HG03039 (cell line): ENCODE results near the gene RAET1G.
"Not testable (repeated sequence)": the region's sequence is repeated elsewhere in the genome, so short reads cannot be mapped to it uniquely, and the experiment has no call there.

Source experiments
- ATAC-seq: cut with Tn5 transposase; IDR thresholded peaks from one replicate; pipeline ENCODE4 v1.9.1; 2021; ENCODE audit warnings: mild to moderate bottlenecking, moderate library complexity; ENCODE audit not compliant: unreplicated experiment

Gene RAET1G

DNA sequence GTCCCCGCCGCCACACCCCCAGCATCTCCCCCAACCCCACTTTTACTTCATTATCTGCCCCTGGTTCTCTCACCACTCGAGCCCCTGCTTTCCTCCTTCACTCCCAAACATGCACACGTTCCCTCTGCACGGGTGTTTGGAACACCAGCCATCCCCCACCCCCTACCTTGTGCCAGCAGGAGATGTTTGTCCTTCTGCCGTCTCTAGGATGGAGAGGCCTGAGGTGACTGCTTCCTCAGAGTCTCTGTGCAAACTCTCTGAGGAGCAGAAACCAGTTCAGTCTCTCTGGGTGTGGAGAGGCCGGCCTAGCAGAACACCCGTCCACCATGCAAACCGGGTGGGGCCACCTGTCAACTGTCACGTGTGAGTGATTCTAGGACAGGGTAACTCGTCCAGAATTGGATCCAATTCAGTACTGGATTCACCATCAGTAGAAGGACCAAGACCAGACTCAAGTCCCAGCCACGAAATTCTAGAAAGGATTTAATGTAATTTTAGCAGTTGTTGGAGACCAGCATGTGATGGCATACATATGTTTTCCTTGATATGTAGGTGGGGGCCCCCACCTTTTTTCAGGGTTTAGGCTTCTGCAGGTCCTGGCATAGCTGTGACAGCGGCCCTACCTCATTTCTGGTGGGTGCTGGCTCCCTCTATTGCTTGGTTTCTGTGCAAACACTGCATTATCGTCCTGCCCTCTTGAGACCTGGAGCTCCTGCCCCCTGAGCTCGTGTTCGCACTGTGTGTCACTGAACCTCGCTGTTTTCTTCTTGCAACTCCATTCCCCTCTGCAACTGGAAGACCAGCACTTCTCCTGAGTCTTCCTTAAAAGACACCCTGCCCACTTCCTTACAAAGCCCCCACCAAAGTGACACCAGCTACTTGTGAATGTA, 24.8 kb downstream of the RAET1G start, which contains the start of gene RAET1E:
Gene RAET1E, minus strand, starts transcription at position 259 of the 890 bp plus-strand sequence. CDS start 7,212 bp downstream, outside the sequence.
- ATAC-seq: no peak

DNA sequence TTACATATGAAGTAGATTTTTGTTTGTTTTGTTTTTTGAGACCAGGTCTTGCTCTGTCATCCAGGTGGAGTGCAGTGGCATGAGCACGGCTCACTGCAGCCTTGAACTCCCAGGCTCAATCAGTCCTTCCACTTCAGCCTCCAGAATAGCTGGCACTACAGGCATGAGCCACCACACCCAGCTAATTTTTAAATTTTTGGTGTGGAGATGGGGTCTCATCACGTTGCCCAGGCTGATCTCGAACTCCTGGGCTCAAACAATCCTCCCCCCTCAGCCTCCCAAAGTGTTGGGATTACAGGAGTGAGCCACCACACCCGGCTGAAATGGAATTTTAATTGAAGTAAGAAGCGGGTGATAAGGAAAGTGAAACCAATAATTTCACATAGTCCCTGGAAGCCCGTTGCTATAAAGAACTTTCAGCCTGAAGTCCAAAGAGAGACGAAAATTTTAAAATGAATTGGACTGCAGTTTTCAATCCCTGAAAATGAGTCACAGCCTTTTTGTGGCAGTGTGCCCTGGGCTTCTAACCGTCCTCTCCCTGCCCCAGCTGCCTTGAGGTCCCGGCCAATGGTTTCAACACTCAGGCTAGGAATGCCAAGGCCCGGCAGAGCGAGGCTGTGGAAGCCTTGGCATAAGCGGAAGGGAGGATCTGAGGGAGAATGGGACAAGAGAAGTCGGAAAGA, 25.8 kb downstream of the RAET1G start:
- ATAC-seq: no peak

DNA sequence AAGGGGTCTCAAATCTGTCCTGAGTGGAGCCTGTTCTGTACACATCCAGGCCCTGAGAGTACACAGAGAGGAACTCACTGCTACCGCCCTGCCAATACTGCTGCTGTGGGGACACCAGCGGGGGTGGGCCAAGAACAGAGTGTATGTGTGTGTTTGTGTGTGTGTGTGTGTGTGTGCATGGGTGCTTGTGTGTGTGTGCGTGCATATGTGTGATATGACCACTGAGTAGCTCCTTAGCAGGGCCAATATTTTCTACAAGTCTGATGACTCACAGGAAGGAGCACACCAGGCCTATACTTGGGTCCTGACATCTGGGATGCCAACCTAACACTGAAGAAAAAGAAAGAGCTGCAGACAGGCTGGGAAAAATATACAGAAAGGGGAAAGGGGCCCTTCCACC, 26.4 kb downstream of the RAET1G start:
- ATAC-seq: no peak

DNA sequence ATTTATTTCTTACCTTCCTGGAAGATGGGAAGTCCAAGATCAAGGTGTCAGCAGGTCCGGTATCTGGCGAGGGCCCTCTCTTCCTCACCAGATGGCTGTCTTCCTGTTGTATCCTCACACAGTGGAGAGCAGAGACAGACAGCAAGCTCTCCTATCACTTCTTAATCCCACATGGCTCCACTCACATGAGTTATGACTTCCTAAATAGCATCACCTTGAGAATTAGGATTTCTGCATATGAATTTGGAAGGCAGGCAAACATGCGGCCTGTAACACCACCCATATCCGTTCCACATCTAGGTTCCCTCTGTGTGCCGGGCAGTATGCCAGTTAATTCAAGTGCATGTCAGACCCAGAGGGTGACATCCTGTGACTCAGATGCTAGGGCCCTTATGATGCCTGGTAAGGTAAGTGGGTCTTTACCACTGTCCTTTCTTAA, 27.1 kb downstream of the RAET1G start:
- ATAC-seq: no peak

DNA sequence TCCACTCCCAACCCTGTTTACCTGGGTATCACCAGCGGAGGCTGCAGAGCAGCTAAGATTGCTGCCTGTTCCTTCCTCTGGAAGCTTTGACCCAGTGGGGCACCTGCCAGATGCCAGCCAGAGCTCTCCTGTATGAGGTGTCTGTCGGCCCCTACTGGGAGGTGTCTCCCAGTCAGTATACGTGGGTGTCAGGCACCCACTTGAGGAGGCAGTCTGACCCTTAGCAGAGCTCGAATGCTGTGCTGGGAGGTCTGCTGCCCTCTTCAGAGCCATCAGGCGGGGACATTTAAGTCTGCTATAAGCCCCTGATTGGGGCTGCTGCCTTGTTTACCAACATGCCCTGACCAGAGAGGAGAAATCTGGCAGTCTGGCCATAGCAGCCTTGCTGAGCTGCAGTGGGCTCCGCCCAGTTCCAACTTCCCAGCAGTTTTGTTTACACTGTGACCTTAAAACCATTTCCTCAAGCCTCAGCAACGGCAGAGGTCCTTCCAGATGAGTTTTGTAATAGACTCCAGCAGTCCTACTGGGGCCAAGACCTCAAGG, 27.8 kb downstream of the RAET1G start:
- ATAC-seq: no peak

DNA sequence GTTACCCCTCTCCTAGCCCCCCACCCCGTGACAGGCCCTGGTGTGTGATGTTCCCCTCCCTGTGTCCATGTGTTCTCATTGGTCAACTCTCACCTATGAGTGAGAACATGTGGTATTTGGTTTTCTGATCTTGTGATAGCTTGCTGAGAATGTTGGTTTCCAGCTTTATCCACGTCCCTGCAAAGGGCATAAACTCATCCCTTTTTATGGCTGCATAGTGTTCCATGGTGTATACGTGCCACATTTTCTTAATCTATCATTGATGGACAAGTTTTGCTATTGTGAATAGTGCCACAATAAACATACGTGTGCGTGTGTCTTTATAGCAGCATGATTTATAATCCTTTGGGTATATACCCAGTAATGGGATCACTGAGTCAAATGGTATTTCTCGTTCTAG, 31.1 kb downstream of the RAET1G start:
- not testable (repeated sequence) for ATAC-seq

DNA sequence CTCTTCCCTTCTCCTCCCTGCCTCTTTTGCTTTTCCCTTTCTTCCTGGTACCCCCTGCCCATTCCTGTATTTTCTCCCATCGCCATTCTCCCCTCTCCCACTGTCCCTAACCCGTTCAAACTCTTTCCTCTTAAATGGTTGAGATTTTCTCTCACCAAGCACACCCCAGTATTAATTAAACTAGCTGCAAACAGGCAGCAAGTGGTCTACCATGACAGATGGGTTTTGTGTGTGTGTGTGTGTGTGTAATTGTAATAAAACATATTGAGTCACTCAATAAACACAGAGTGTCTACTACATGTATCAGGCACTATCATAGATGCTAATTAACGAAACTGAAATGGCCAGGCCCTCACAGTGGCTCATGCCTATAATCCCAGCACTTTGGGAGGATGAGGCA, 31.7 kb downstream of the RAET1G start:
- ATAC-seq: no peak

DNA sequence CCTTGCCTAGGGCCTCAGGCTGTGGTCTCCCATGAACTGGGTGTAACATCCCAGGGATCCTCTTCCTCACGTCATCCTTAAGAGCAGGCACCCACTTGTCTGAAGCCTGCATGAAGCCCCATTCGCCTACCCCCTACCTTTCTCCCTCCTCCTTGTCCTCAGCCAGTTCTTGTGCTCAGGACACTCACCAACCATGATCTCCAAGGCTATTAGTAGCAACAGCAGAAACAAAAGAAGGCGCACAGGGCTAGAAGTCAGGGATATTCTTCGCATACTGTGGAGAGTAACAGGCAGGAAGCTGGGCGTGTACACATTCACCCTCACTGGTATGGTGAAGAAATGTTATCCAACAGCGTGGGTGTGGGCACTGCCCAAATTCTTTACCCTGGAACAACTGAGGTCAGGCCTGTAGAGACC, 32.3 kb downstream of the RAET1G start:
- ATAC-seq: no peak

DNA sequence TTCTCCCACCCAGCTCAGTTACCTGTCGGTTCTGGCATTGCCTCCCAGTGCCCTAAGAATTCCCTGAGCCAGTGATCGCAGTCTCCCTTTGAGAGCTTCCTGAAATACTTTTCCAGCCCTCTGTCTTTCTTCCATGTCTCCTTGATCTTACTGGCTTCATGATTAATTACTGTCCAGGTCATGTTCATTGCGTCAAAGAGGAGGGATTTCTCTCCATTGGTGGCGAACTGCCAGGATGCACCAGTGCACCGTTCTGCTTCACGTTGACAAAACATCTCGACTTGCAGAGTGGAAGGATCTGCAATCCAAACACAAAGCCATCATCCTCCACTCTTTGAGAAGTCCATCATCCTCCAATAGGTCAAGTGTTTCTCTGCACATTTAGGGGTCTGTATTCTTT, 33.6 kb downstream of the RAET1G start:
- no peak for ATAC-seq

DNA sequence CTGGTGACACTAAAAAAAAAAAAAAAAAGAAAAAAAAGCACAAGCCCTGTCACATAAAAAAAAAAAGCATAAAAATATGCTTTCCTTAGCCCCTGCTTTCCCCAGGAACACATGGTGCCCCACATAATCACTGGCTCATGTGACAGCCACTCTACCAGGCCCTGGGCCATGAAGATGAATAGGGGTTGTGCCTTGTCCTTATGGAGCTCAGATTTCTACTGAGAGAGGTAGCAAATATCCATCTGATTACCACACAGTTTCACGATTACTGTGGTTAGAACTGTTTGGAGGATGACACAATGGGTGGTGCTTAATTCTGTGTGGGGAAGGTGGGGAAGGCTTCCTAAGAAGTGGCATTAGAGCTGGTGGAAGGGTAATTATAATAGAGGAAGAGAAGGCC, 34.3 kb downstream of the RAET1G start:
- no peak for ATAC-seq

DNA sequence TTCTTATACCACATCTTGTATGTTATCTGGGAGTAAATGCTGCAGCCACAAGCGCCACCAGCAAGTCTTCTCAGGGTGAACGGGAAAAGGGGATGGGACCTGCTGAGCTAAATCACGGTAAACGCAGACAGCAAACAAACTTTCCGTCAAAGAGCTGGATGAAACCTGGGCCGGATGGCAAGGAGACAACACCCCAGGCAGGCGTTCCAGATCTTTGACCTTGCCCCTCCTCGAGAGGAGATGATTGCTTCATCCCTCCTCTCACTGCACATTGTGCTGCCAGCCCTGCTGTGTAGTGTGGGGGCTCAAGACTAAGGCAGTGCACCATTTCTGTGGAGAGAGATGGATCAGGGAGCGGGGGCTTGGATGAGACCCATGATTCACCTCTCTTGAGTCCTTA, 34.8 kb downstream of the RAET1G start:
- ATAC-seq: no peak

DNA sequence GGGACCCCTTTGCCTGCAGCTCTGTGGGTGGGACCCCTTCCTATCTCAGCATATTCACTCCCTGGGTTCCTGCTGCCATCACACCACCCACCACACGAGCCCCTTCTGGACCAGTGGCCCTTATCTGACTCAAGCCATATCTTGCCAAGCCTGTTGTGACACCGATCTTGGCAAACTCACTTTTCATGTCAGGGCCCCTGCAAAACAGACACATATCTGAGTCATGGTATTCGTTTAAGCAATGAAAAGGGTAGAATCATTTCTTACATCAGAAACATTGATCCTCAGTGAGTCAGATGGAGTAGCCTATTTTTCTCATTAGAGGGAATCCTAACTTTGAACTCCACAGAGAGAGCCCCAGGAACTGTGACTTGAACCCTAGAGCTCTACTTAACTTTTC, 35.6 kb downstream of the RAET1G start:
- ATAC-seq: no peak

DNA sequence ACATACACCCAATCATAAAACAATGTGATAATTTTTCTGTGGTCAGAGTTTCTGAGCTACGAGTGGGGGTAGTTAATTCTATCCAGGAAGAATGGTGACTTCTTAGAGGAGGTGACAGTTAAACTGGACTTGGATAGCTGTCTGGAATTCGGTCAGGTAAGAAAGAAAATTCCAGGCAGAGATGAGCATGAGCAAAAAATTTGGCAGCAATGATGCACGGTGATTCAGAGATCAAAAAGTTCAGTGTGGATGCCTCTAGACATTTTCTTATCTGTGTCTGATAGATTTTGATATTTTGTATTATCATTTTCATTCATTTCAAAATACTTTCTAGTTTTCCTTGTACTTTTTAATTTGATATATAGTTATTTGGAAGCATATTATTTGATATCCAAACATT, 37.0 kb downstream of the RAET1G start:
- no peak for ATAC-seq

DNA sequence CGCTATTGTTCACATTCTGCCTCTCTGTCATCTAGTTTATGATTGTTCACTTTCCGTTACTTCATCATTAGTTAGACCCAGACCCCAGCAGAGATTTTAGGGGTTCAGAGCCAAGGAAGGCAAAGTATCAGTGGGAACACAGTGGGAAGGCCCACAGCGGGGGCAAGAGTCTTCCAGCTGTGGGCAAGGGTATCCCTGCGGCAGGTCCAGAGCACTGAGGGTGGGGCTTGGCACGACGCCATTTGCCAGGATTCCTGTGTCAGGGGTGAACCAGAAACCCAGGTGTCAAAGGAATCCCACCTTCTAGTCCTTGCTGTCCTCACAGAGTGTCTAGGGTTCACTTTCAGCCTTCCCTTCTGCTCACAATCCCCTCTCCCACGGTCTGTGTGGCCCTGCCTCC, 38.3 kb downstream of the RAET1G start:
- no peak for ATAC-seq

DNA sequence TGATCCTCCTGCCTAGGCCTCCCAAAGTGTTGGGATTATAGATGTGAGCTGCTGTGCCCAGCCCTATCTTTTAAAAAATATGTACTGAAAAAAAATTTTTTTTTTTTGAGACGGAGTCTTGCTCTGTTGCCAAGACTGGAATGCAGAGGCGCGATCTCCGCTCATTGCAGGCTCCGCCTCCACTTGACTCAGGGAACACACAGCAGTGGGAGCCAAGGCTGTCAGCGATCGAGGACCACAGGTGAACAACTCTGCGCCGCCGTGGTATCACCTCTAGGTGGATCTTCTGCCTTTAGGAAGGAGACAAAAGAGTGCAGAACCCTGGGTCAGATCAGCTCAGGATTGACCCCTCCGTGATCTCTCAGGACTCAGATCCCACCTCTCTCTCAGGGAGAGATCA, 38.7 kb downstream of the RAET1G start:
- no peak for ATAC-seq

DNA sequence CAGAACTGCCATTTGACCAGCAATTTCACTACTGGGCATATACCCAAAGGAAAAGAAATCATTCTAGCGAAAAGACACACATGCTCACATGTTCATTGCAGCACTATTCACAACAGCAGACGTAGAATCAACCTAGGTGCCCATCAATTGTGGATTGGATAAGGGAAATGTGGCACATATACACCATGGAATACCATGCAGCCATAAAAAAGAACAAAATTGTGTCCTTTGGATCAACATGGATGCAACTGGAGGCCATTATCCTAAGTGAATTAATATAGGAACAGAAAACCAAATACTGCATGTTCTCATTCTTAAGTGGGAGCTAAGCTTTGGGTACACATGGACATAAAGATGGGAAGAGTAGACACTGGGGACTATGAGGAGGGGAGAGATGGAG, 41.1 kb downstream of the RAET1G start:
- no peak for ATAC-seq

DNA sequence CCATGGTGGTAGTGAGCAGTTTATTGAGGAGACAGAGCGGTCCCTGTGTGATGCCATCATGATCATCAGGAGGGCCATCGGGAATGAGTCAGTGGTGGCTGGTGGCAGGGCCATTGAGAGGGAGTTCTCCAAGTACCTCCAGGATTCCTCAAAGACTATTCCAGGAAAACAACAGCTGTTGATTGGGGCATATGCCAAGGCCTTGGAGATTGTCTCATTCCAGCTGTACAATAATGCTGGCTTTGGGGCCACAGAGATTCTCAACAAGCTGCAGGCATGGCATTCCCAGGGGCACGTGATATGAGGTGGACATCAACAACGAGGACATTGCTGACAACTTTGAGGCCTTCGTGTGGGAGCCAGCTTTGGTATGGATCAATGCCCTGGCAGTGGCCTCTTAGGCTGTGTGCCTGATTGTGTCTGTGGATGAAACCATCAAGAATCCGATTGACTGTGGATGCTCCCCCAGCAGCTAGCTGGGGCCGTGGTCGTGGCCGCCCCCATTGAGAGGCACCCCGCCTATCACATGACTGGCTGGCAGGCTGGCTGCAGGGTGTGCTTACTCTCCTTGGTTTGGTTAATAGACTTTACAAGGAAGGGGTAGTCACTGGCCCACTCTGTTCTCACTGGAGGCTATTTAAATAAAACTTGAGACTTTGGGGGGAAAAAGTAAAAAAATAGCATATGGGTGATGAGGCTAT, 41.7 kb downstream of the RAET1G start:
- no peak for ATAC-seq

DNA sequence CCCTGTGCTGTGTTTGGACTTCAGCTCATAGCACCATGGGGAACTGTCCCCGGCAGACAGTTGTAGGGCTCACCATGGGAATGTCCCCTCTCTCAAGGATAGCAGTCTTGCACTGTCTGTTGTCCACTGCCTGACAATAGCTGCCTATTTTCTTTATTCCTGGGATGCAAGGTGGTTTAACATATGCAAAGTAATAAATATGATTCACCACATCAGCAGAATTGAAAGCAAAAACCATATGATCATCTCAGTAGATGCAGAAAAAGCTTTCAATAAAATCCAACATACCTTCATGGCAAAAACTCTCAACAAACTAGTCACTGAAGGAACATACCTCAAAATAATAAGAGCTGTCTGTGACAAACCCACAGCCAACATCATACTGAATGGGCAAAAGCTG, 45.3 kb downstream of the RAET1G start:
- no peak for ATAC-seq

DNA sequence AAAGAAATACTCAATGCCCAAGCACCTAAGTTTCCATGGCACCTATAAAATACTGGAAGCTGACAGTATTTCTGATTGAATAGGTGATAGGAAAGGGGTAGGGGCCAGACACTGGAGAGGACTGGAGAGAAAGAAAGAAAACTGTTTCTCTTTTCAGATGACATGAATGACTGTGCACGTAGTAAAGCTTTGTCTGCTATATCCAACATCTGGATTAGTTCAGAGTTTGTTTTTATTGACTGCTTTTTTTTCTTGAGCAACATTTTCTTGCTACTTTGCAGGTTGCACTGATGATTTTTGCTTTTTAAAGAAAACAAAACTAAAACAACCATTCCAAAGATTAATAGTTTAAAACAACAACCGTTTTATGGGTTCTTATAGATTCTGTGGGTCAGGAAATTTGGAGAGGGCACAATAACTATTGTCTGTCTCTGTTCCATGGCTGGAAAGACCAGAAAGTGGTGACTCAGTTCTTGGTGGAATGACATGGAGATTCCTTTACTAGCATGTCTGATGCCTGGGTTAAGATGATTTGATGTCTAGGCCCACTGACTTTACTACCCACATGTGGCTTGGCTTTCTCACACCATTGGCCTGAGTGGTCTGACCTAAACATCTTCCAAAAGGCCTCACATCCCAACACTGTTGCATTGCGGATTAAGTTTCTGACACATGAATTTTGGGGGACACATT, 46.5 kb downstream of the RAET1G start:
- no peak for ATAC-seq

DNA sequence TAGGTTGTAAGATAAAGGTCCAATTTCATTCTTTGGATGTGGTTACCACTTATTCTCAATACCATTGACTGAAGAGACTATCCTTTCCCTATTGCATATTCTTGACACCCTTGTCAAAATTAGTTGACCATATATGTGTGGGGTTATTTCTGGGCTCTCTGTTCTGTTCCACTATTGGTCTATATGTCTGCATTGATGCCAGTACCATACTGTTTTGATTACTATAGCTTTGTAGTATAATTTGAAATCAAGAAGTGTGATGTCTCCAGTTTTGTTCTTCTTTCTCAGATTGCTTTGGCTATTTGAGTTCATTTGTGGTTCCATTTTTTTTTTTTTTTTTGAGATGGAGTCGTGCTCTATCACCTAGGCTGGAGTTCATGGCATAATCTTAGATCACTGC, 50.7 kb downstream of the RAET1G start:
- no peak for ATAC-seq

DNA sequence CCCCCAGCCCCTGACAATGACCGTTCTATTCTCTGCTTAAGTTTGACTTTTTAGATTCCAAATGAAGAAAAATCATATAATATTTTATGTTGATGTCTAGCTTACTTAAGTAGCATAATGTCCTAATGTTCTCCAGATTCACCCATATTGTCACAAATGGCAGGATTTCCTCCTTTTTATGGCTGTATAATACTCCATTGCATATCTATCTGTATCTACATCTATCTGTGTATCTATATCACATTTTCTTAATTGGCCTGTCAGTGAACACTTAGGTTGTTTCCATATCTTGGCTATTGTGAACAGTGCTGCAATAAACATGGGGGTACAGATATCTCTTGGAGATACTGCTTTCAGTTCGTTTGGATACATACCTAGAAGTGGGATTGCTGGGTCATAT, 51.7 kb downstream of the RAET1G start:
- no peak for ATAC-seq
